NCI-H510A (cell line): Measurements from ENCODE around the gene RPL21.
"Not testable (repeated sequence)": the region's sequence is repeated elsewhere in the genome, so short reads cannot be mapped to it uniquely, and the experiment has no call there.

Experiments used
- DNase-seq: peaks from one replicate; lab custom pipeline; 2025; lab: John Stamatoyannopoulos, UW

The RPL21 gene

GRCh38 chr13:27251166-27252091, at the start of gene RPL21:
TSS of gene RPL21 (plus strand) at chr13:27251558. CDS start at chr13:27253777, 2,219 bp downstream.
- peak; percentile 77 for DNase-seq

- DNase-seq, result no peak
Measured at GRCh38 chr13:27201661-27202060, 49.7 kb upstream of the RPL21 start.

GRCh38 chr13:27203186-27203585, 48.2 kb upstream of the RPL21 start:
- no peak for DNase-seq

GRCh38 chr13:27203854-27204253, 47.5 kb upstream of the RPL21 start:
- DNase-seq, result no peak

GRCh38 chr13:27208514-27208913, 42.8 kb upstream of the RPL21 start:
- DNase-seq, result no peak

GRCh38 chr13:27211271-27211670, 40.1 kb upstream of the RPL21 start:
- no peak for DNase-seq

GRCh38 chr13:27211771-27212364, 39.5 kb upstream of the RPL21 start:
- DNase-seq, result no peak

- DNase-seq, result not testable (repeated sequence)
Measured at GRCh38 chr13:27213386-27213785, 38.0 kb upstream of the RPL21 start.

GRCh38 chr13:27217791-27218190, 33.6 kb upstream of the RPL21 start:
- DNase-seq, result not testable (repeated sequence)

GRCh38 chr13:27218861-27219260, 32.5 kb upstream of the RPL21 start:
- not testable (repeated sequence) for DNase-seq

- no peak for DNase-seq
Measured at GRCh38 chr13:27219611-27220010, 31.7 kb upstream of the RPL21 start.

- not testable (repeated sequence) for DNase-seq
Measured at GRCh38 chr13:27222100-27222499, 29.3 kb upstream of the RPL21 start.

- DNase-seq, result no peak
Measured at GRCh38 chr13:27226991-27227390, 24.4 kb upstream of the RPL21 start.

- no peak for DNase-seq
Measured at GRCh38 chr13:27228131-27228530, 23.2 kb upstream of the RPL21 start.

- no peak for DNase-seq
Measured at GRCh38 chr13:27229642-27230041, 21.7 kb upstream of the RPL21 start.

- no peak for DNase-seq
Measured at GRCh38 chr13:27233964-27234363, 17.4 kb upstream of the RPL21 start.

- no peak for DNase-seq
Measured at GRCh38 chr13:27236478-27236877, 14.9 kb upstream of the RPL21 start.

GRCh38 chr13:27242702-27243101, 8.7 kb upstream of the RPL21 start:
- DNase-seq, result no peak

- DNase-seq, result no peak
Measured at GRCh38 chr13:27245610-27246009, 5.7 kb upstream of the RPL21 start.

- no peak for DNase-seq
Measured at GRCh38 chr13:27250833-27251165, 559 bp upstream of the RPL21 start.

GRCh38 chr13:27252467-27252866, 1.1 kb downstream of the RPL21 start:
- DNase-seq, result no peak

- DNase-seq, result no peak
Measured at GRCh38 chr13:27257233-27257568, 5.8 kb downstream of the RPL21 start.

GRCh38 chr13:27257648-27258253, 6.4 kb downstream of the RPL21 start:
- no peak for DNase-seq
